HEK293T (cell line): ENCODE data around the gene MAD1L1.
"Not testable (repeated sequence)": the region's sequence is repeated elsewhere in the genome, so short reads cannot be mapped to it uniquely, and the experiment has no call there.

ENCODE experiments used
- CTCF ChIA-PET: fragments of 350-600 bp; formaldehyde crosslinking; extraction: SDS; loops from one replicate; lab custom pipeline; 2021; ENCODE audit warnings: antibody characterized with exemption, inconsistent platforms; lab: Yijun Ruan, JAX
- POLR2A ChIA-PET: fragments of 350-600 bp; formaldehyde crosslinking; extraction: SDS; loops from one replicate; lab custom pipeline; 2020; ENCODE audit warnings: antibody characterized with exemption, inconsistent platforms; lab: Yijun Ruan, JAX
- DNase-seq: peaks from one replicate; pipeline ENCODE4 v3.0.0; 2012; ENCODE audit warnings: mixed read lengths; ENCODE audit errors: extremely low spot score
- ARNT ChIP-seq: fragments of 450-650 bp; IDR thresholded peaks from 2 replicates; pipeline ENCODE4 v1.6.1; 2017; ENCODE audit warnings: mild to moderate bottlenecking
- BHLHE40 ChIP-seq: fragments of 450-650 bp; IDR thresholded peaks from 2 replicates; pipeline ENCODE4 v1.6.1; 2016; ENCODE audit warnings: mild to moderate bottlenecking, moderate library complexity, borderline replicate concordance
- CTBP1 ChIP-seq: fragments of 450-650 bp; IDR thresholded peaks from 2 replicates; pipeline ENCODE4 v1.6.1; 2016; ENCODE audit warnings: borderline replicate concordance
- ELF4 ChIP-seq: fragments of 450-650 bp; IDR thresholded peaks from 2 replicates; pipeline ENCODE4 v1.6.1; 2017; ENCODE audit warnings: antibody characterized with exemption
- FOXA1 ChIP-seq: fragments of 450-650 bp; IDR thresholded peaks from 2 replicates; pipeline ENCODE4 v1.6.1; 2016; ENCODE audit warnings: mild to moderate bottlenecking
- FOXK2 ChIP-seq: fragments of 450-650 bp; IDR thresholded peaks from 2 replicates; pipeline ENCODE4 v1.6.1; 2016; ENCODE audit warnings: mild to moderate bottlenecking
- FOXM1 ChIP-seq: fragments of 450-650 bp; IDR thresholded peaks from 2 replicates; pipeline ENCODE4 v1.6.1; 2017; ENCODE audit warnings: mild to moderate bottlenecking, borderline replicate concordance
- HDGF ChIP-seq: fragments of 450-650 bp; IDR thresholded peaks from 2 replicates; pipeline ENCODE4 v1.6.1; 2017; ENCODE audit warnings: antibody characterized with exemption, borderline replicate concordance
- L3MBTL2 ChIP-seq: fragments of 450-650 bp; conservative IDR thresholded peaks from 2 replicates; pipeline ENCODE4 v1.6.1; 2016; ENCODE audit warnings: mild to moderate bottlenecking
- LEF1 ChIP-seq: fragments of 450-650 bp; IDR thresholded peaks from 2 replicates; pipeline ENCODE4 v1.6.1; 2017; ENCODE audit warnings: mild to moderate bottlenecking, borderline replicate concordance
- NFRKB ChIP-seq: fragments of 450-650 bp; IDR thresholded peaks from 2 replicates; pipeline ENCODE4 v1.6.1; 2016; ENCODE audit warnings: mild to moderate bottlenecking, moderate library complexity
- PKNOX1 ChIP-seq: fragments of 450-650 bp; IDR thresholded peaks from 2 replicates; pipeline ENCODE4 v1.6.1; 2016
- SP1 ChIP-seq: fragments of 450-650 bp; IDR thresholded peaks from 2 replicates; pipeline ENCODE4 v1.6.1; 2017
- SUZ12 ChIP-seq: fragments of 450-650 bp; IDR thresholded peaks from 2 replicates; pipeline ENCODE4 v1.6.1; 2016; ENCODE audit warnings: mild to moderate bottlenecking
- TARDBP ChIP-seq: fragments of 450-650 bp; IDR thresholded peaks from 2 replicates; pipeline ENCODE4 v1.6.1; 2016
- ZNF384 ChIP-seq: fragments of 450-650 bp; IDR thresholded peaks from 2 replicates; pipeline ENCODE4 v1.6.1; 2016

The MAD1L1 gene

GRCh38 chr7:2037301-2037807 is 195.4 kb downstream of the MAD1L1 start:
- CTCF ChIA-PET: no interaction called here
- no peak for DNase-seq
- TF ChIP-seq FOXM1 (no peak), FOXA1 (no peak), NFRKB (no peak), TARDBP (no peak), SUZ12 (no peak), ELF4 (no peak), FOXK2 (no peak), SP1 (no peak)
- POLR2A ChIA-PET: no interaction called here

DNA sequence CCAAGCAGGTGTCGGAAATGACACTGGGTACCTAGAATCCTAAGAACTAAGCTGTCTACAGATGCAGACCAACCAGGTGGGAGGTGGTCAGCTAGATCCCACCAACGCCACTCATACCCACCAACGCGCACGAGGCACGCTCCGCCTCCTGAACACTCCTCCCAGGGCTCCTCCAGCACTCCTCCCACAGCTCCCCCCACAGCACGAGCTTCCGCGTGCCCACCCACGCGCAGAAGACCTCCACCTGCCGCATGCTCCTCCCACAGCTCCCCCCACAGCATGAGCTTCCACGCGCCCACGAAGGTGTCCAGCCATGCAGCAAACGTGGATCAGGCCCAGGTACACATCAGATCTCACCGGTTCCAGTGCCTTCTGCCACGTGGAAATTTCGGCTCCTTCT is 196.0 kb downstream of the MAD1L1 start:
- POLR2A ChIA-PET: no interaction called here
- TF ChIP-seq FOXK2: no peak
- no peak for TF ChIP-seq NFRKB
- TF ChIP-seq CTBP1: no peak
- TF ChIP-seq SUZ12: no peak
- TF ChIP-seq FOXA1: no peak
- no peak for TF ChIP-seq TARDBP
- TF ChIP-seq PKNOX1: no peak
- no peak for TF ChIP-seq L3MBTL2
- TF ChIP-seq ZNF384: no peak
- CTCF ChIA-PET: no interaction called here
- DNase-seq: no peak

- CTCF ChIA-PET, POLR2A ChIA-PET, DNase-seq: not testable (repeated sequence)
Measured at GRCh38 chr7:2036201-2036600, 196.5 kb downstream of the MAD1L1 start.

DNA sequence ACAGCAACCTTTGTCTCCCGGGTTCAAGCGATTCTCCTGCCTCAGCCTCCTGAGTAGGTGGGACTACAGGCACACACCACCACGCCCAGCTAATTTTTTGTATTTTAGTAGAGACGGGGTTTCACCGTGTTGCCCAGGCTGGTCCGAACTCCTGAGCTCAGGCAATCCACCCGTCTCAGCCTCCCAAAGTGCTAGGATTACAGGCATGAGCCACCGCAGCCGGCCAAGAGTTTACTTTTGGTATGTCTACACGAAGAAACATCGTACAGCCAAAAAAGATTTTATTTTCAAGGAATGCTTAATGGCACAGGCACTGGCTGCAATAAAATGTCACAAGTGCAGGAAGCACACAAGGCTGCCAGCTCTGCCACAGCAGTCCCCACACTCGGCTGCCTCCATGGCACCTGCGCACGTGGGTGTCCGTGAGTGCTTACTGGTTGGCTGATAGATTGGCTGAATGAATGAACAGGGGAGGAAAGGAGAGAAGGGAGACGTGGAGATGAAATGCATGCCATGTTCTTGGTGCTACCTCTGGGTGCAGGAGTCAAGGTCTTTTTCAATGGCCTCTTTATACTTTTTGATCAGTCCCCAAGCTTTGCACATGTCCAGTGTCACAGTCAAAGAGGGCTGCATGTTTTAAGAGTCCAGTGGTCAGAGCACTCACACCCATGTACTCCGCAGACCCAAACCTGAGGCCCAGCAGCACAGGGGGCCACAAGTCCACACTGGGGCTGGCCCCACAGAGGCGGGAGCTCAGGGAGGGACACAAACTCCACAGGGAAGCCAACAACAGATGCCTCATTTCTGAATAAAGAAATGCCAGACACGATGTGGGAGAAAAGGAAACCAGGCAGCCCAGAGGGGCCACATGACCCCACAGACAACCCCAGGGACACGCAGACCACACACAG is 198.2 kb downstream of the MAD1L1 start:
- DNase-seq: no peak
- TF ChIP-seq FOXM1: no peak
- TF ChIP-seq ARNT: no peak
- no peak for TF ChIP-seq TARDBP
- TF ChIP-seq NFRKB: no peak
- no peak for TF ChIP-seq SUZ12
- TF ChIP-seq L3MBTL2: no peak
- TF ChIP-seq BHLHE40: no peak
- ChIA-PET CTCF (no interaction called here), POLR2A (no interaction called here)

DNA sequence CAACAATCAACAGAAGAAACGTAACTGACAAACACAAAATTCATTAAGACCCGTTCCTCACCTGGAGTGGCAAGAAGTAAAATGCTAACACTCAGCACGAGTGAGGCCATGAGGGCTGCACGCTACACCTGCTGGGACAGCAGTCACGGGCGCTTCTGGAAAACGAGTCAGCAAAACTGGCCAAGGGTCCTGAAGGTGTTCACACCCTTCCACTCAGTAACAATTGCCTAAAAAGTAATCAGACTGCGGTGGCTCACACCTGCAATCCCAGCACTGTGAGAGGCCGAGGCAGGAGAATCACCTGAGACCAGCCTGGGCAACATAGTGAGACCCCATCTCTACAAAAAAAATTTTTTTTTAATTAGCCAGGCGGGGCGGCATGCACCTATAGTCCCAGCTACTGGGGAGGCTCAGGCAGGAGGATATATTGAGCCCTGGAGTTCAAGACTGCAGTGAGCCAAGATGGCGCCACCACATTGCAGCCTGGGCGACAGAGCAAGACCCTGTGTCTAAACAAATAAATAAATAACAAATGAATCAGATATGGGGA is 199.1 kb downstream of the MAD1L1 start:
- TF ChIP-seq LEF1 (no peak), PKNOX1 (no peak), ARNT (no peak), BHLHE40 (no peak), SUZ12 (no peak), L3MBTL2 (no peak), FOXK2 (no peak), CTBP1 (no peak), FOXM1 (no peak), ZNF384 (no peak)
- DNase-seq: no peak
- CTCF ChIA-PET: no interaction called here
- POLR2A ChIA-PET: no interaction called here

DNA sequence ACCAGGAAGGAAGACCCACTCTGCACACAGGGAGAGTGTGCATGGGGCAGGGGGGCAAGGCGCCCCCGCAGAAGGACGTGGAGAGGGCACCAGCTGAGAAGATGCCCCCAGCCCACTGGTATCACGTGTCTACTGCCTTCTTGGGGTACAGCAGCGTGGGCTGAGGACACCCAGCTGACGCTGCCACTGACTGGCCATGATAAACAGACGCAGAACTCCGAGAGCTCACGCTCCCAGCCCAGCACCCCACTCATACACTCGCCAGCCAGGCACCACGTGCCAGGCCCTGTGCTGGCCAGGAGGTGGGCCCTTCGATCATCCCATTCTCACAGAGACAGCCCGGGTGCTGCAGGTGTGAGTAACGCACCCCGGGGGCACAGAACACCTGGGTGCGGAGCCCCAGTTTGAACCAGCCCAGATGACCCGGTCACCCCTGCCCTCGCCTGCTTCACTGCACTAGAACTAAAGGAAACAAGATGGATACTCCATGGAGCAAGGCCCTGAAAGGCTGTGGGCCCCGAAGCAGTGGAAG is 199.8 kb downstream of the MAD1L1 start:
- no peak for DNase-seq
- CTCF ChIA-PET: no interaction called here
- POLR2A ChIA-PET: no interaction called here
- TF ChIP-seq SUZ12 (no peak), ARNT (no peak), SP1 (no peak), NFRKB (no peak), FOXK2 (no peak), FOXM1 (no peak), FOXA1 (no peak), TARDBP (no peak), ELF4 (no peak), PKNOX1 (no peak), L3MBTL2 (no peak), CTBP1 (no peak), HDGF (no peak), ZNF384 (no peak), BHLHE40 (no peak), LEF1 (no peak)
